Activated T-cell treated with anti-CD3 and anti-CD28 coated beads, Interleukin-2, amount 50 U/mL, for 1 hour (primary cell): ENCODE measurements around the gene TMEM242.
A peak's percentile ranks its signal among the peaks of the same experiment; 100 is the strongest.
"Not testable (repeated sequence)": the region's sequence is repeated elsewhere in the genome, so short reads cannot be mapped to it uniquely, and the experiment has no call there.

Source experiments
- DNase-seq: peaks from one replicate; pipeline ENCODE4 v3.0.0-alpha.2; 2020

The TMEM242 gene

GRCh38 chr6:157323255-157323965, at the start of gene TMEM242:
TSS of gene TMEM242 (minus strand) at chr6:157323519. CDS start at chr6:157323499, 20 bp downstream.
- DNase-seq: peak; percentile 94

DNA sequence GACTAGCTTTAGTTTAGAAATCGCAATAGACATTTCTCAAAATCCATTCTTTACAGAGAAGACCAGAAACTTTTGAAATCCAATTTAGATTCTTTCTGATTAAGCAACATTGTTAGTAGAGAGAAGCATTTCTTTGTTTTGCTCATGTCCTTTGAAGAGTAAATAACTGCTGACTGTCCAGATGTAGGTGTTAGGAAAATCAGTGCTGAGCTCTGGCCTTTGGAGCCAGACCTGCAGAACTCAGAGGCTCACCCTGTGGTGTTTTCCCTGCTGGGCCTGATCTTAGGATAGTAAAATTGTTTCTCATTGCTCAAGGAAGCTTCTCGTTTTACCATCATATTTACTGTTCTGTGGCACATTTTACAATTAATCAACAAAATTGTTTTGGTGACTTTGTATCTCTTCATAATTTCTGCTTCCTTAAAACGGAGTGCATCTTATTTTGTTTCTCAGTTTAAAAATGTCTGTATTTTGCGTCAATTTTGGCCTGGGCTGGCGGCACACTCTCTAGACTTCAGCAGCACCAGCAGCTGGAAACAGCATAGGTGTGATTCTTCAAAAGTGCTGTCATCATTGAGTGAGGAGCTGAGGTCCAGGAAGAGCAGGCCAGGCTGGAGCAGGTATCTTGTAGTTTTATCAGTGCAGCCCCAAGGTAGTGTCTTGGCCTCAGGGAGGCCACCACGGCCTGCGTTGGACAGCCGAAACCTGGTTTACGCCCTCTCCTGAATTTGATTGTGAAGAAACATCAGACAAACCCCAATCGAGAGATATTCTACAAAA, 49.4 kb upstream of the TMEM242 start:
- no peak for DNase-seq

DNA sequence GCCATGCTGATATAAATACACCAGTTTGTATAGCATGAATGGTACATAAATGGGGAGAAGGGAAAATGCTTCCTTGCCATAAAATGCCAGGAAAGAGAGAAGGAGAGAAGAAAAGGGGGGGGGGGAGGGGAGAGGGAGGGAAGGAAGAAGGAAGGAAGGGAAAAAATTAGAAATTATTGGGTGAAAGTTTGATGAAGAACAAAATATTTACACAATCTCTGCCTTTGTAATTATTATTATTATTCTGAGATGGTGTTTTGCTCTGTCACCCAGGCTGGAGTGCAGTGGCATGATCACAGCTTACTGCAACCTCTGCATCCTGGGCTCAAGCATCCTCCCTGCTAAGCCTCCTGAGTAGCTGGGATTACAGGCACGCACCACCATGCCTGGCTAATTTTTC, 47.4 kb upstream of the TMEM242 start:
- DNase-seq: no peak

GRCh38 chr6:157368359-157369049, 45.2 kb upstream of the TMEM242 start:
- DNase-seq: no peak

- DNase-seq: no peak
These were observed 43.3 kb upstream of the TMEM242 start for GRCh38 chr6:157366648-157367047.

GRCh38 chr6:157364705-157365104, 41.4 kb upstream of the TMEM242 start:
- no peak for DNase-seq

DNA sequence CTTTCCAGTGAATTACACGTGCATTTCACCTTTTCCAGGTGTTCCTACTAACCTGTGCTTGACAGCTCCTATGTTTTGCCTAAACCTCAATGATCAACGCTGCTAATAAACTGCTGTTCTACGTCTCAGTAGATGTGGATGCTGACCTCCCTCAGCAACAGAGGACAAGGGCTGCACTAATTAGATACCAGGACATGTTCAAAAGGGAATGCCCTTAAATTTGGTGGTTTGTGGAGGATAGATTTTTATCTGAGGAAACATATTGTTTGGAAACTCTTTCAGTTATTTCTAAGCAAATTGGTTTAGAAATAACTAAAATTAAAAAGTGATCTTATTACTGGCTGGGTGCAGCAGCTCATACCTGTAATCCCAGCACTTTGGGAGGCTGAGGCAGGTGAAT, 38.6 kb upstream of the TMEM242 start:
- DNase-seq: no peak

GRCh38 chr6:157358287-157358686, 35.0 kb upstream of the TMEM242 start:
- DNase-seq: no peak

- DNase-seq: no peak
These were observed 23.1 kb upstream of the TMEM242 start for GRCh38 chr6:157346373-157346772.

DNA sequence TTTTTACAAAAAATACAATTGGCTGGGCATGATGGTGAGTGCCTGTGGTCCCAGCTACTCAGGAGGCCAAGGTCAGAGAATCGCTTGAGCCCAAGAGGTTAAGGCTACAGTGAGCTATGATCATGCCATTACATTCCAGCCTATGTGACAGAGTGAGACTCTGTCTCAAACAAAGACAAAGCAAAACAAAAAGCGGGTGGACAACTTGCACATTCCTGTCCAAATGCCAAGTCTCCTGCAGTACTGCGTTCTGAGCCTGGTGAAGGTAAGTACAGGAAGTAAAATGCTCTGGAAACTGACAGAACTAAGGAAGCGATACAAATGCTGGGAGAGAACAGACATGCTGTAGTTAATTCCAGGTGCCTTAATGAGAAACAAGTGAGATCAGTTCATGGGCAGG, 20.4 kb upstream of the TMEM242 start:
- no peak for DNase-seq

DNA sequence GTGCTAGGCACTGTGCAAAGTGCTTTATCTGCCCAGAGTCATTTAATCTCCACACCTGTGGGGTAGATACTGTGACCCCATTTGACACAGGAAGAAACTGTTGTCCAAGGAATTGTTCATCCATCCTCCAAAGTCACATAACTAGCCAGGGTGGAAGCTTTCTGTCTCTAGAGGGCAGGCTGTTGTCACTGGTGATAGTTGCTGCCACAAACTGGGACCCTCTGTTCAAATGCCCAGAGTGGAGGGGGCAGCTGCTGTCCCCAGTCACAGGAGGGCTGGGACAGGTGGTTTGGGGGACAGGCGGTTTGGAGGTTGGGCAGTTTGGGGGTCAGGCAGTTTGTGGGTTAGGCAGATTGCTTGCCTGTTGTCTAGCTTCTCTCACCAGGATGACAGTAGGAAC, 16.1 kb upstream of the TMEM242 start:
- DNase-seq: no peak

- no peak for DNase-seq
These were observed 14.4 kb upstream of the TMEM242 start for GRCh38 chr6:157337751-157338150.

- not testable (repeated sequence) for DNase-seq
These were observed 14.0 kb upstream of the TMEM242 start for GRCh38 chr6:157337276-157337675.

DNA sequence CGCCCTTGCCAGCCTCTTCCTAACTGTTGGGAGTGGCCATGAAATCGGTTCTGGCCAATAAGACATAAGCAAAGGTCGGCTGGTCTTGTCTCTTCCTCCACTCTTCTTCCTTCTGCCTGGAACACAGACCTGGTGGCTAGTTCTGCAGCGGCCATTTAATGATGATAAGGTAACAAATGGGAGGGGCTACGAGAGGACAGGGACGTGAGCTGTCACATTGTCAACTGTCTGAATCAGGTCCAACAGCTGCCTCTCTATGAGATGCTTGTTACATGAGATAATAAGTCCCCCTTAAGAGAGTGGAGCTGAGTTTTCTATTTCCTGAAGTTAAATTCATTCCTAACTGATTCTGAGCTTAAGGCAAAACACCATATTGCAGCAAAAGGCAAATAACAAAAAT, 12.5 kb upstream of the TMEM242 start:
- no peak for DNase-seq

- no peak for DNase-seq
These were observed 10.6 kb upstream of the TMEM242 start for GRCh38 chr6:157333956-157334355.

DNA sequence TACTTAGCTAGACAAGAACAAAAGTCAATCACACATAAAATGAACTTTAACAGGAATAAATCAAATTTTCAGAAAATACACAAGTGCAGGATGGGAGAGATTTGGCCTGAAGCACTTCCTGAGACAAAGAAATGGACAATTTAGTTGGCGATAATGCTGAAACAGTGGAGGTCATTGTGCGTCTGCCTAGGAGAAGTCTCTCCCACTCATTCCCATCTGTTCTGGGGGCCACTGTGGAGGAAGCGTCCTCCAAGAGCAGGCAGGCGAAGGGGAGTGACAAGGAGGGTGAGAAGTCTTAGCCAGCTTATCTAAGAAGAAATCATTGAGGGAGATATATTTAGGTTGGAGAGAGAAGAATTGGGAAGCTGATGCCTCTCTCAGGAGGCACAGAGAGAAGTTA, 10.2 kb upstream of the TMEM242 start:
- DNase-seq: no peak

DNA sequence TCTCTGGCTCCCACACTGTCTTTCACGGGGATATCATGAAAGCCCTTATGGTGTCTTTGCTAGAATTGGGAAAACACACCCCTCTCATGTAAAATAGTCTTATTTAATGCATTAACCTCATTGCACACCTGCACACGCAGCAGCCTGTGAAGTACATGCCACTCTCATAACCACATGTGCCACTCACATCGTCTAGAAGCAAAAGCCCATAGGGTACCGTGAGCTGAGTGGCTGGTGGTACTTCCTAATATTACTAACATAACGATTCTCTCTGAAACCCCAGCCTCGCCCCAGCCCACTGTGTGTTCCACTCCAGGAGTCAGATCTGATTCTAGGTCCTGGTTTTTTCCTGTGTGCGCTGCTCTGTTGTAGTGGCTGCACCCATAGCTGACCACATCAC, 9.5 kb upstream of the TMEM242 start:
- no peak for DNase-seq

GRCh38 chr6:157330831-157331230, 7.5 kb upstream of the TMEM242 start:
- no peak for DNase-seq

DNA sequence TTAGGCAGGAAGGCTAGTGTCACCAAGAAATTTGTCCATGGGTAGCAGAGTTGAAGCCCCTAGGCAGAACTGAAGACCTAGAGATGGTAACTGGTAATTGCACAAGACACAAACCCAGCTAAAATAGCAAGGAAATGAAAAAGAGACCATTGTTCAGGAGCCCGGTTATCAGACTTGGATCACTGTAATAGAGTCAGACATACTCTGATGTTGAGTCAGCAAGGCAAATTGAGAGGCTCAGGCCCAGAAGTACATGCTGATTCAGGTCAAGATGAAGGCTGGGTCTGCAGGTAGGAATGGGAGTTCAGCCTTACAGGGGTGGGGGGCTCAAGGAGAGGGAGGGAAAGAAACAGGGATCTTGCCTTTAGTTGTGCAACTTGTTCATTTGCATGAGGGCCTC, 6.5 kb upstream of the TMEM242 start:
- no peak for DNase-seq

GRCh38 chr6:157328108-157328692, 4.9 kb upstream of the TMEM242 start:
- no peak for DNase-seq

DNA sequence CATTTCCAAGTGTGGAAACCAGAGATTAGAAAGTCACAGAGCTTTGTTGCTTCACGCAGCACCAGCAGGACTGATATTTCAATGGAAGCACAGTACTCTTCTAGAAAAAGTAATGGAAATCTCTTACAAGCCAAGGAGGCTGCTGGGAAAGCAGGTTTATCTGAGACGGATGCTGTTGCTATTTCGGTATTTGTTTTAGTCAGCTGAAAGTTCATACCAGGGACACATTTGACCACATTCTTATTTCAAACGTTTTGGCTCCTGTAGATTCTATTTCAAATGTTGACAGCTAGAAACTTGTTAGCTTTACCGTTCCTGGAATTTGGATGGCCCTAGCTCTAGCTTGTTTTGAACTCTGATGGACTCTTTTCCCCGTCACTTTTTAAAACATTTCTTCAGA, 3.7 kb upstream of the TMEM242 start:
- DNase-seq: no peak

- no peak for DNase-seq
These were observed 1.9 kb upstream of the TMEM242 start for GRCh38 chr6:157325069-157325805.

DNA sequence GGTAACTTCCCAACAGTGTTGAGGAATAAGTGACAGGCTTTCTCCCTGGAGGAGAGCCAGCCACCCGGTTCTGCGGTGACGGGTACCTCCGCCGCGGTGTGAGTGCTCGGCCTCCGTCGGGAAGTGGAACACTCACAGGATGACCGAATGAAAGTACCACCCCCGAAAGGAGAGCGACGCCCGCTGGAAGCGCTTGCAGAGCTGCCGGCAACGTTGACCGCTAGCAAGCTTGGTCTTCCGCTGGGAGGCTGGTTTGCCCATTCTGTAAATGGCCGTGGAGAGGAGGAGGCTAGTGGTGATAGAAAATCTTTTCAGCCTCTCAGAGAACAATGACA, 614 bp upstream of the TMEM242 start:
- peak; percentile 46 for DNase-seq
